Caki2 (cell line): ENCODE data around the gene EPS15. TPM values are rescaled to one million over a fixed set of nuclear protein-coding genes. Genes with fewer than 3 reads are reported as not detected.
"Not testable (repeated sequence)": the region's sequence is repeated elsewhere in the genome, so short reads cannot be mapped to it uniquely, and the experiment has no call there.

Source experiments
- DNase-seq: peaks from one replicate; pipeline ENCODE4 v3.0.0-alpha.2; 2015; ENCODE audit warnings: low read depth
- in situ Hi-C: cut with HindIII; loops from 2 replicates; pipeline ENCODE4 v1.10.0; 2016; ENCODE audit warnings: low sequenced_read_pairs, low pct_unique_long_range_greater_than_20kb, mixed read lengths
- total RNA-seq: library from RNA; depleted of rRNA; stranded (reverse); fragments of >200 nt; shearing (Covaris generic); gene quantifications from 2 replicates; pipeline ENCODE4 v1.2.3, GENCODE V29; 2014; ENCODE audit warnings: low replicate concordance

The EPS15 gene
- total RNA-seq, 1 experiment from 2014 or later = 8.7 TPM

- in situ Hi-C loops = no loop called here
- DNase-seq = no peak
Measured at GRCh38 chr1:51551081-51551480, 32.0 kb upstream of the EPS15 start.

- in situ Hi-C loops = no loop called here
Measured at GRCh38 chr1:51549901-51550300, 30.8 kb upstream of the EPS15 start.

GRCh38 chr1:51549016-51549619 is 30.1 kb upstream of the EPS15 start:
- DNase-seq = no peak
- in situ Hi-C loops = no loop called here

More at GRCh38 chr1:51549901-51550300, 30.8 kb upstream of the EPS15 start:
- no peak for DNase-seq

GRCh38 chr1:51543858-51544257 is 24.8 kb upstream of the EPS15 start:
- in situ Hi-C loops = no loop called here

GRCh38 chr1:51542158-51542953 is 23.3 kb upstream of the EPS15 start:
- in situ Hi-C loops = no loop called here
- no peak for DNase-seq

More at GRCh38 chr1:51543858-51544257, 24.8 kb upstream of the EPS15 start:
- DNase-seq = no peak

- no peak for DNase-seq
- in situ Hi-C loops = no loop called here
Measured at GRCh38 chr1:51541313-51542050, 22.4 kb upstream of the EPS15 start.

GRCh38 chr1:51537568-51537967 is 18.5 kb upstream of the EPS15 start:
- in situ Hi-C loops = no loop called here

GRCh38 chr1:51535006-51535592 is 16.0 kb upstream of the EPS15 start:
- in situ Hi-C loops = no loop called here
- DNase-seq = peak; percentile 47

More at GRCh38 chr1:51537568-51537967, 18.5 kb upstream of the EPS15 start:
- DNase-seq = no peak

- in situ Hi-C loops = no loop called here
- no peak for DNase-seq
Measured at GRCh38 chr1:51534447-51534846, 15.4 kb upstream of the EPS15 start.

GRCh38 chr1:51532853-51533252 is 13.8 kb upstream of the EPS15 start:
- no peak for DNase-seq
- in situ Hi-C loops = no loop called here

GRCh38 chr1:51530447-51530846 is 11.4 kb upstream of the EPS15 start:
- in situ Hi-C loops, DNase-seq: not testable (repeated sequence)

GRCh38 chr1:51527144-51527543 is 8.1 kb upstream of the EPS15 start:
- DNase-seq = no peak
- in situ Hi-C loops = no loop called here

- DNase-seq = no peak
- in situ Hi-C loops = no loop called here
Measured at GRCh38 chr1:51526248-51526647, 7.2 kb upstream of the EPS15 start.

- no peak for DNase-seq
- in situ Hi-C loops = no loop called here
Measured at GRCh38 chr1:51525295-51525694, 6.2 kb upstream of the EPS15 start.

- no peak for DNase-seq
- in situ Hi-C loops = no loop called here
Measured at GRCh38 chr1:51524817-51525216, 5.8 kb upstream of the EPS15 start.

GRCh38 chr1:51523931-51524330 is 4.9 kb upstream of the EPS15 start:
- no peak for DNase-seq
- in situ Hi-C loops = no loop called here

GRCh38 chr1:51520700-51521248 is 1.7 kb upstream of the EPS15 start:
- in situ Hi-C loops = no loop called here
- DNase-seq = no peak

GRCh38 chr1:51519865-51520699 is 1.0 kb upstream of the EPS15 start:
- peak; percentile 24 for DNase-seq
- in situ Hi-C loops = no loop called here
